ENCODE results near the gene TMCO4. TPM values are rescaled to one million over a fixed set of nuclear protein-coding genes. Genes with fewer than 3 reads are reported as not detected.

The TMCO4 gene
- total RNA-seq, 1 experiment from 2014 or later: 7.2 TPM

GRCh38 chr1:19759740-19760089 lies 40.0 kb downstream of the TMCO4 start (continued):
- TF ChIP-seq ZSCAN18 (CRISPR knock-in tag; IDR thresholded peaks at IDR 0.05): no peak
- TF ChIP-seq TEAD1 (CRISPR knock-in tag; IDR thresholded peaks at IDR 0.05): no peak
- TF ChIP-seq GTF2I (CRISPR knock-in tag; conservative IDR thresholded peaks at IDR 0.05): no peak

- H3K9me3 Mint-ChIP-seq: peaks cover 8% of the 10 kb centered on the region
- H3K4me3 Mint-ChIP-seq: no peak overlapping the region
- H3K36me3 Mint-ChIP-seq: no peaks in the 10 kb centered on the region; the same call in 1 of the 2 replicates
- TF ChIP-seq AR (CRISPR knock-in tag; IDR thresholded peaks at IDR 0.05) (no peak), ATF3 (CRISPR knock-in tag; conservative IDR thresholded peaks at IDR 0.05) (no peak), ZNF512 (CRISPR knock-in tag; IDR thresholded peaks at IDR 0.05; ENCODE audit: borderline replicate concordance) (no peak), EMX1 (CRISPR knock-in tag; IDR thresholded peaks at IDR 0.05) (no peak), JAZF1 (CRISPR knock-in tag; IDR thresholded peaks at IDR 0.05) (no peak), ZNF121 (CRISPR knock-in tag; IDR thresholded peaks at IDR 0.05) (no peak), ZNF281 (CRISPR knock-in tag; IDR thresholded peaks at IDR 0.05) (no peak), ZNF671 (CRISPR knock-in tag; IDR thresholded peaks at IDR 0.05) (no peak), FOXP1 (CRISPR knock-in tag; IDR thresholded peaks at IDR 0.05; ENCODE audit: borderline replicate concordance) (no peak), ZBTB21 (CRISPR knock-in tag; IDR thresholded peaks at IDR 0.05; ENCODE audit: borderline replicate concordance) (no peak), CDX4 (CRISPR knock-in tag; IDR thresholded peaks at IDR 0.05; ENCODE audit: borderline replicate concordance) (no peak), ESRRA (CRISPR knock-in tag; IDR thresholded peaks at IDR 0.05; ENCODE audit: borderline replicate concordance) (no peak), ZBTB43 (CRISPR knock-in tag; IDR thresholded peaks at IDR 0.05) (no peak)
- H3K27me3 Mint-ChIP-seq (ENCODE audit: low read depth): no peaks in the 10 kb centered on the region; the same call in 1 of the 2 replicates
- no peak overlapping the region for H3K27ac Mint-ChIP-seq
- no peak for ATAC-seq
- CTCF ChIA-PET: interaction anchor here (1.5 kb wide), 1 partner anchor 124 kb away, joined by 5 read pairs; the partner anchor contains the start of gene OTUD3
- no peaks in the 10 kb centered on the region for H3K4me1 Mint-ChIP-seq
- DNase-seq (ENCODE audit: low spot score): no peak
- POLR2A ChIA-PET: no interaction called here
Measured at GRCh38 chr1:19758227-19758830, 41.4 kb downstream of the TMCO4 start.
